Heart left ventricle (tissue), 16 donors: ENCODE results near the gene KCNQ1. TPM values are rescaled to one million over a fixed set of nuclear protein-coding genes. Genes with fewer than 3 reads are reported as not detected.

Source experiments
- ATAC-seq, 4 donors: fragments of 200-7000 bp; cut with Tn5 transposase; one replicate each; pipeline ENCODE4 v1.9.1; 2020 to 2022; ENCODE audit warnings: moderate library complexity in 4 of 4, mild to moderate bottlenecking in 3 of 4, moderate number of reproducible peaks in 1 of 4
- DNase-seq, 5 donors: peaks; one replicate each; pipeline ENCODE4 v3.0.0-alpha.2; 2020
- H3K27ac ChIP-seq, 12 donors: fragments of 200-600 bp; sonication (generic) in 4 of 12; one replicate each; pipeline versions ENCODE4 v1.5.0 to v1.8.0; 2016 to 2022; ENCODE audit warnings: mild to moderate bottlenecking in 2 of 12
- H3K27me3 ChIP-seq, 9 donors: fragments of 200-600 bp; sonication (generic) in 2 of 9; one replicate each; pipeline versions ENCODE4 v1.5.1 to v1.8.0; 2016 to 2022; ENCODE audit warnings: mild to moderate bottlenecking in 3 of 9
- H3K36me3 ChIP-seq, 9 donors: fragments of 200-600 bp; sonication (generic) in 2 of 9; one replicate each; pipeline versions ENCODE4 v1.5.0 to v1.8.0; 2018 to 2022; ENCODE audit warnings: mild to moderate bottlenecking in 2 of 9
- H3K4me1 ChIP-seq, 12 donors: fragments of 200-600 bp; sonication (generic) in 4 of 12; one replicate each; pipeline versions ENCODE4 v1.5.0 to v1.8.0; 2016 to 2022; ENCODE audit warnings: mild to moderate bottlenecking in 3 of 12
- H3K4me3 ChIP-seq, 12 donors: fragments of 200-600 bp; sonication (generic) in 4 of 12; one replicate each; pipeline versions ENCODE4 v1.5.0 to v1.8.0; 2017 to 2022; ENCODE audit warnings: mild to moderate bottlenecking in 9 of 12, moderate library complexity in 4 of 12
- H3K9me3 ChIP-seq, 12 donors: fragments of 200-600 bp; sonication (generic) in 4 of 12; one replicate each; pipeline versions ENCODE4 v1.5.0 to v1.8.0; 2016 to 2022; ENCODE audit warnings: mild to moderate bottlenecking in 1 of 12
- CTCF ChIP-seq, 12 donors: fragments of 200-600 bp; sonication (generic) in 4 of 12; IDR thresholded peaks; one replicate each; pipeline versions ENCODE4 v1.5.0 to v1.8.0; 2018 to 2022; ENCODE audit warnings: antibody characterized with exemption in 12 of 12, mild to moderate bottlenecking in 5 of 12
- POLR2A ChIP-seq, 2 donors: fragments of 450-650 bp; IDR thresholded peaks; one replicate each; pipeline ENCODE4 v1.6.1; 2017; ENCODE audit warnings: antibody characterized with exemption in 2 of 2, mild to moderate bottlenecking in 2 of 2, moderate library complexity in 2 of 2
- WGBS, 4 donors: extraction: QIAGEN DNeasy Blood & Tissue Kit in 2 of 4; methylation state at CpG; one replicate each; pipeline versions ENCODE4 v1.1.5 to v1.1.7; 2013 to 2018; 5-methylcytosine and 5-hydroxymethylcytosine counted together
- intact Hi-C, 10 donors: fragments of 100-400 bp; cut with DNase I; formaldehyde crosslinking; loops; one replicate each; pipeline versions ENCODE4 v1.11.1 to v1.14.2; 2022
- polyA plus RNA-seq, 2 donors: library from polyadenylated mRNA; stranded (reverse); fragments of 200-250 nt; gene quantifications; one replicate each; pipeline ENCODE4 v1.2.3, GENCODE V29; 2013
- total RNA-seq, 9 donors: library from RNA; depleted of rRNA in 2 of 9; stranded (reverse); fragments of >200 nt in 2 of 9; fragmentation: NEBNext Ultra II Directional in 3 of 9; extraction: Animal tissue kit (Norgen Biotek cat#: 25700) in 3 of 9; gene quantifications; one replicate each; pipeline versions ENCODE4 v1.1.0 to v1.2.4, GENCODE V29; 2016 to 2023
- donor health status: ischemic (EF 13 %, LVEDD 7.1; RV severe dilation, severe dysfunction).
- donor health status: healthy with polysubstance abuse.
- donor health status: DM: no; HTN: yes; CAD: no.
- donor health status: DM: no; HTN: no; CAD: no.
- donor health status: ischemic (EF 25% LVEDD 6.9; RV normal size, moderate dysfunction).
- donor health status: ischemic (EF 25% LVEDD 5.7; RV mildly dilated, moderate dysfunction).
- donor health status: healthy.
- donor health status: DM: yes; HTN: yes; CAD: no.
- donor health status: ischemic (EF 35%, LVEDD 5.7; RV mildly dilated, moderate dysfunction).
- donor health status: nonischemic (EF 11% LVEDD 7.7; RV severe dilation, severe dysfunction).
- donor health status: DM: yes; HTN: yes; CAD: no.
- donor health status: PGD.
- donor health status: ischemic (EF 29% LVEDD 5.4; RV normal size, mild dysfunction).
- donor health status: nonischemic (EF 23%, LVEDD 6.1; RV moderate dilation, normal function).

Gene KCNQ1
- total and polyA plus RNA-seq, 11 donors: 18.6 to 42.4 (median 31.4) TPM

- 53 to 58% (median 54%) methylated on average over 25 to 26 of the region's 26 CpGs for WGBS, 4 donors
- DNase-seq (peak in 4 of 5 donors; percentile 54 to 79 (median 72)), ATAC-seq (peak; percentile 33 to 42 (median 36))
- Histone ChIP-seq H3K27me3 (no peaks in the 10 kb centered on the region), H3K36me3 (no peaks in the 10 kb centered on the region), H3K4me3 (peak overlapping the region in 2 of 12 donors; percentile 2 to 8), H3K4me1 (peaks cover 0 to 90% (median 37%) of the 10 kb centered on the region in 12 donors), H3K27ac (peak overlapping the region; percentile 62 to 97 (median 89)), H3K9me3 (no peaks in the 10 kb centered on the region)
- intact Hi-C loops: loop anchor here in 4 of 10 donors (5.0 kb wide), 2 partner anchors 48 to 53 kb away; no protein-coding TSS in a partner anchor
- no peak for TF ChIP-seq POLR2A (IDR thresholded peaks at IDR 0.05)
- TF ChIP-seq CTCF (IDR thresholded peaks at IDR 0.05): no peak
These were observed 19.0 kb downstream of the KCNQ1 start for GRCh38 chr11:2463766-2464277.

- intact Hi-C loops: loop anchor here in 4 of 10 donors (5.0 kb wide), 2 partner anchors 48 to 53 kb away; no protein-coding TSS in a partner anchor
- 87 to 90% (median 89%) methylated on average over 11 to 13 of the region's 13 CpGs for WGBS, 4 donors
These were observed 19.8 kb downstream of the KCNQ1 start for GRCh38 chr11:2464451-2465165.

GRCh38 chr11:2465202-2466068 is 20.6 kb downstream of the KCNQ1 start:
- no peaks in the 10 kb centered on the region for H3K27me3 ChIP-seq
- H3K36me3 ChIP-seq: no peaks in the 10 kb centered on the region
- H3K9me3 ChIP-seq: no peaks in the 10 kb centered on the region
- 59 to 85% (median 85%) methylated on average over 8 to 20 of the region's 20 CpGs for WGBS, 4 donors
- peak in 1 of 5 donors; percentile 51 for DNase-seq
- intact Hi-C loops: no loop called here
- peak overlapping the region in 8 of 12 donors; percentile 5 to 95 (median 88) for H3K27ac ChIP-seq
- no peak for TF ChIP-seq CTCF (IDR thresholded peaks at IDR 0.05)
- no peak overlapping the region for H3K4me3 ChIP-seq
- peaks cover 0 to 73% (median 34%) of the 10 kb centered on the region in 12 donors for H3K4me1 ChIP-seq
- ATAC-seq: no peak

More at GRCh38 chr11:2464451-2465165, 19.8 kb downstream of the KCNQ1 start:
- Histone ChIP-seq H3K36me3 (no peaks in the 10 kb centered on the region), H3K4me1 (peaks cover 0 to 82% (median 37%) of the 10 kb centered on the region in 12 donors), H3K27me3 (no peaks in the 10 kb centered on the region), H3K27ac (peak overlapping the region; percentile 62 to 97 (median 89)), H3K4me3 (no peak overlapping the region), H3K9me3 (no peaks in the 10 kb centered on the region)
- ATAC-seq (no peak), DNase-seq (peak in 1 of 5 donors; percentile 32)
- TF ChIP-seq CTCF (IDR thresholded peaks at IDR 0.05) (no peak), POLR2A (IDR thresholded peaks at IDR 0.05) (no peak)
